Nephron (organoid): ENCODE data around the gene SFRP2.

Source experiments
- H3K27ac Mint-ChIP-seq, 3 experiments: 2 replicates each; pipeline ENCODE4 v1.8.0; 2020; ENCODE audit warnings: mixed read lengths in 3 of 3, mild to moderate bottlenecking in 2 of 3, moderate library complexity in 1 of 3
- H3K27me3 Mint-ChIP-seq: 2 replicates; pipeline ENCODE4 v1.8.0; 2021; ENCODE audit warnings: low read depth, mild to moderate bottlenecking, moderate library complexity, mixed read lengths
- H3K36me3 Mint-ChIP-seq: 2 replicates; pipeline ENCODE4 v1.8.0; 2020; ENCODE audit warnings: low read depth, mixed read lengths
- H3K4me1 Mint-ChIP-seq: 2 replicates; pipeline ENCODE4 v1.8.0; 2020; ENCODE audit warnings: mixed read lengths
- H3K4me3 Mint-ChIP-seq, 3 experiments: 2 replicates each; pipeline ENCODE4 v1.8.0; 2020; ENCODE audit warnings: mild to moderate bottlenecking in 3 of 3, mixed read lengths in 3 of 3, moderate library complexity in 2 of 3
- H3K9me3 Mint-ChIP-seq: 2 replicates; pipeline ENCODE4 v1.8.0; 2020; ENCODE audit warnings: mixed read lengths
- CTCF ChIP-seq, 3 experiments: fragments of 200-600 bp; sonication (generic); IDR thresholded peaks; one replicate each; pipeline ENCODE4 v1.5.0; 2021; ENCODE audit warnings: antibody characterized with exemption in 3 of 3; ENCODE audit not compliant: unreplicated experiment in 3 of 3

The SFRP2 gene

GRCh38 chr4:153745651-153746050, 43.2 kb downstream of the SFRP2 start:
- no peaks in the 10 kb centered on the region for H3K27me3 Mint-ChIP-seq
- H3K9me3 Mint-ChIP-seq = peaks cover under 1% of the 10 kb centered on the region
- no peak overlapping the region for H3K27ac Mint-ChIP-seq
- H3K4me3 Mint-ChIP-seq = no peak overlapping the region
- no peak for TF ChIP-seq CTCF (IDR thresholded peaks at IDR 0.05; ENCODE audit: unreplicated experiment in 3 of 3)
- no peaks in the 10 kb centered on the region for H3K4me1 Mint-ChIP-seq
- peaks cover 30% of the 10 kb centered on the region for H3K36me3 Mint-ChIP-seq

- Mint-ChIP-seq H3K4me3 (no peak overlapping the region), H3K9me3 (peaks cover 12% of the 10 kb centered on the region), H3K27ac (no peak overlapping the region), H3K4me1 (no peaks in the 10 kb centered on the region), H3K36me3 (peaks cover 46% of the 10 kb centered on the region), H3K27me3 (no peaks in the 10 kb centered on the region)
- no peak for TF ChIP-seq CTCF (IDR thresholded peaks at IDR 0.05; ENCODE audit: unreplicated experiment in 3 of 3)
These were observed 47.3 kb downstream of the SFRP2 start for GRCh38 chr4:153741541-153741940.

- no peak overlapping the region for H3K4me3 Mint-ChIP-seq
- no peak for TF ChIP-seq CTCF (IDR thresholded peaks at IDR 0.05; ENCODE audit: unreplicated experiment in 3 of 3)
- peaks cover 36% of the 10 kb centered on the region for H3K36me3 Mint-ChIP-seq
- no peaks in the 10 kb centered on the region for H3K4me1 Mint-ChIP-seq
- peaks cover 14% of the 10 kb centered on the region for H3K9me3 Mint-ChIP-seq
- no peak overlapping the region for H3K27ac Mint-ChIP-seq
- no peaks in the 10 kb centered on the region for H3K27me3 Mint-ChIP-seq
These were observed 52.9 kb downstream of the SFRP2 start for GRCh38 chr4:153735906-153736461.

- peaks cover 7% of the 10 kb centered on the region for H3K9me3 Mint-ChIP-seq
- H3K36me3 Mint-ChIP-seq = peaks cover 22% of the 10 kb centered on the region
- no peak for TF ChIP-seq CTCF (IDR thresholded peaks at IDR 0.05; ENCODE audit: unreplicated experiment in 3 of 3)
- no peak overlapping the region for H3K27ac Mint-ChIP-seq
- H3K4me3 Mint-ChIP-seq = no peak overlapping the region
- no peaks in the 10 kb centered on the region for H3K27me3 Mint-ChIP-seq
- no peaks in the 10 kb centered on the region for H3K4me1 Mint-ChIP-seq
These were observed 55.0 kb downstream of the SFRP2 start for GRCh38 chr4:153733751-153734448.

GRCh38 chr4:153731239-153731638, 57.6 kb downstream of the SFRP2 start:
- Mint-ChIP-seq H3K36me3 (peaks cover 5% of the 10 kb centered on the region), H3K27me3 (no peaks in the 10 kb centered on the region), H3K27ac (peak overlapping the region in 1 of 3 experiments; percentile 43), H3K4me3 (no peak overlapping the region), H3K4me1 (no peaks in the 10 kb centered on the region), H3K9me3 (peaks cover under 1% of the 10 kb centered on the region)
- TF ChIP-seq CTCF (IDR thresholded peaks at IDR 0.05; ENCODE audit: unreplicated experiment in 3 of 3) = no peak
